Esophagus muscularis mucosa (tissue), 4 donors: ENCODE measurements around the gene IPCEF1. TPM values are rescaled to one million over a fixed set of nuclear protein-coding genes. Genes with fewer than 3 reads are reported as not detected.

Experiments used
- DNase-seq: peaks from one replicate; pipeline ENCODE4 v3.0.0-alpha.2; 2017; ENCODE audit errors: extremely low spot score
- H3K27ac ChIP-seq, 4 donors: fragments of 200-600 bp; sonication (generic); replicated peaks in 1 of 4; 1 replicate in 3 of 4; 2 replicates in 1 of 4; pipeline ENCODE4 v1.5.1; 2016 to 2019; ENCODE audit warnings: mild to moderate bottlenecking in 1 of 4
- H3K27me3 ChIP-seq, 4 donors: fragments of 200-600 bp; sonication (generic); one replicate each; pipeline versions ENCODE4 v1.5.1 to v1.6.0; 2016 to 2019
- H3K36me3 ChIP-seq, 4 donors: fragments of 200-600 bp; sonication (generic); one replicate each; pipeline ENCODE4 v1.5.1; 2016 to 2019
- H3K4me1 ChIP-seq, 4 donors: fragments of 200-600 bp; sonication (generic); one replicate each; pipeline ENCODE4 v1.5.1; 2016 to 2019
- H3K4me3 ChIP-seq, 4 donors: fragments of 200-600 bp; sonication (generic); 1 replicate in 2 of 4; 2 replicates in 2 of 4; pipeline ENCODE4 v1.5.1; 2016 to 2019; ENCODE audit warnings: mild to moderate bottlenecking in 4 of 4, moderate library complexity in 1 of 4
- H3K9me3 ChIP-seq, 4 donors: fragments of 200-600 bp; sonication (generic); 1 replicate in 3 of 4; 2 replicates in 1 of 4; pipeline ENCODE4 v1.5.1; 2016 to 2019
- CTCF ChIP-seq, 3 experiments: fragments of 200-600 bp in 2 of 3; fragments of 450-650 bp in 1 of 3; sonication (generic) in 2 of 3; IDR thresholded peaks; one replicate each; pipeline ENCODE4 v1.5.1; 2017 to 2019; ENCODE audit warnings: antibody characterized with exemption in 3 of 3, mild to moderate bottlenecking in 2 of 3, moderate library complexity in 1 of 3
- EP300 ChIP-seq: sonication (generic); formaldehyde crosslinking; IDR thresholded peaks from one replicate; pipeline ENCODE4 v1.6.1; 2017; ENCODE audit warnings: antibody characterized with exemption
- POLR2A ChIP-seq: fragments of 450-650 bp; IDR thresholded peaks from one replicate; pipeline ENCODE4 v1.6.1; 2017; ENCODE audit warnings: antibody characterized with exemption, moderate library complexity, mild to moderate bottlenecking, low read depth
- POLR2AphosphoS5 ChIP-seq, 2 donors: sonication (generic); formaldehyde crosslinking; IDR thresholded peaks; one replicate each; pipeline ENCODE4 v1.6.1; 2017; ENCODE audit warnings: antibody characterized with exemption in 2 of 2
- WGBS: methylation state at CpG from one replicate; pipeline ENCODE4 v1.1.5; 2018; 5-methylcytosine and 5-hydroxymethylcytosine counted together
- intact Hi-C: fragments of 100-400 bp; cut with DNase I; formaldehyde crosslinking; loops from one replicate; pipeline ENCODE4 v1.15.1; 2023
- total RNA-seq, 4 donors: library from RNA; depleted of rRNA; stranded (reverse); fragments of >200 nt; gene quantifications; one replicate each; pipeline versions ENCODE4 v1.1.0 to v1.2.1, GENCODE V29; 2016

Gene IPCEF1
- total RNA-seq, 4 donors from 2014 or later, result 0.63 to 2.7 (median 1.2) TPM

DNA sequence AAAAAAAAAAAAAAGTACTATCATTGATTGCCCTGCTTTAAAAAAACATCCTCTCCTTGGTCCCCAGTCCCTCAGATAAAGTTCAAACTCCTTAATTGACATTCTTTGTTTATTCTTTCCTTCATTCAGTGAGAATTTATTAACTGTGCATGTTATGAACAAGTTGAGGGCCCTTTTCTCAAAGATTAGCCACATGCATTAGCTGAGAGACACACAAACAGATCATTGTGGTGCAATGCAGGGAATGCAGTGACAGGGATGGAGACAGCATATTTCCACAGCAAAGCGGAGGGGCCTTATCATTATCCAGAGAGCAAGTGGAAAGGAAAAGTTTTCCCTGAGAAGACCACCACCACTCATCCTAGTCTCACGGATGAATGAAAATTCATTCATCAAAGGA, 21.9 kb upstream of the IPCEF1 start:
- Histone ChIP-seq H3K27me3 (no peaks in the 10 kb centered on the region), H3K4me1 (peaks cover 0 to 1% (median 0%) of the 10 kb centered on the region in 4 donors), H3K4me3 (no peak overlapping the region), H3K27ac (no peak overlapping the region), H3K36me3 (no peaks in the 10 kb centered on the region), H3K9me3 (no peaks in the 10 kb centered on the region)
- WGBS, result 90% methylated on average over 2 of the region's 2 CpGs
- intact Hi-C loops, result loop anchor here (10.0 kb wide), 1 partner anchor 224 kb away; no protein-coding TSS in a partner anchor
- DNase-seq, result no peak
- no peak for TF ChIP-seq POLR2AphosphoS5 (IDR thresholded peaks at IDR 0.05)
- TF ChIP-seq POLR2A, result no peak
- no peak for TF ChIP-seq EP300
- TF ChIP-seq CTCF (IDR thresholded peaks at IDR 0.05), result no peak

GRCh38 chr6:154377726-154378125, 21.1 kb upstream of the IPCEF1 start:
- TF ChIP-seq POLR2AphosphoS5 (IDR thresholded peaks at IDR 0.05), result no peak
- TF ChIP-seq CTCF (IDR thresholded peaks at IDR 0.05), result no peak
- no peak for TF ChIP-seq POLR2A
- TF ChIP-seq EP300, result no peak
- no peak overlapping the region for H3K4me3 ChIP-seq
- WGBS, result 94% methylated on average over 4 of the region's 4 CpGs
- no peaks in the 10 kb centered on the region for H3K9me3 ChIP-seq
- no peak for DNase-seq
- H3K4me1 ChIP-seq, result no peaks in the 10 kb centered on the region
- intact Hi-C loops, result loop anchor here (10.0 kb wide), 1 partner anchor 223 kb away; no protein-coding TSS in a partner anchor
- H3K36me3 ChIP-seq, result no peaks in the 10 kb centered on the region
- no peaks in the 10 kb centered on the region for H3K27me3 ChIP-seq
- no peak overlapping the region for H3K27ac ChIP-seq

DNA sequence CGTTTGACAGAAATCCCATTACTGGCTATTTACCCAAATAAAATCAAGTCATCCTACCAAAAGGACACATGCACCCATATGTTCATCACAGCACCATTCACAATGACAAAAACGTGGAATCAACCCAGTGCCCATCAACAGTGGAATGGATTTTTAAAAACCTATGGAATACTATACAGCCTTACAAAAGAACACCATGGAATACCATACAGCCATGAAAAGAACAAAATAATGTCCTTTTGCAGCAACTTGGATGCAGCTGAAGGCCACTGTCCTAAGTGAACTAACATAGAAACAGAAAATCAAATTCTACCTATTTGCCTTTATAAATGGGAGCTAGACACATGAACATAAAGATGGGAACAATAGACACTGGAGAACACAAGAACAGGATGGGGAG, 17.4 kb upstream of the IPCEF1 start:
- Histone ChIP-seq H3K27me3 (no peaks in the 10 kb centered on the region), H3K27ac (no peak overlapping the region), H3K4me1 (peaks cover 0 to 6% (median 3%) of the 10 kb centered on the region in 4 donors), H3K4me3 (no peak overlapping the region), H3K36me3 (no peaks in the 10 kb centered on the region), H3K9me3 (no peaks in the 10 kb centered on the region)
- intact Hi-C loops, result loop anchor here (10.0 kb wide), 1 partner anchor 219 kb away; no protein-coding TSS in a partner anchor
- WGBS, result 82% methylated on average over 2 of the region's 2 CpGs
- DNase-seq, result no peak
- TF ChIP-seq CTCF (IDR thresholded peaks at IDR 0.05) (no peak), EP300 (no peak), POLR2A (no peak)

- 67% methylated on average over 4 of the region's 4 CpGs for WGBS
- H3K9me3 ChIP-seq, result no peaks in the 10 kb centered on the region
- H3K27ac ChIP-seq, result no peak overlapping the region
- no peak for TF ChIP-seq POLR2AphosphoS5 (IDR thresholded peaks at IDR 0.05)
- no peak for TF ChIP-seq CTCF (IDR thresholded peaks at IDR 0.05)
- TF ChIP-seq EP300, result no peak
- TF ChIP-seq POLR2A, result no peak
- H3K27me3 ChIP-seq, result no peaks in the 10 kb centered on the region
- no peak overlapping the region for H3K4me3 ChIP-seq
- no peaks in the 10 kb centered on the region for H3K36me3 ChIP-seq
- H3K4me1 ChIP-seq, result peaks cover 0 to 6% (median 3%) of the 10 kb centered on the region in 4 donors
- no peak for DNase-seq
- intact Hi-C loops, result loop anchor here (10.0 kb wide), 1 partner anchor 216 kb away; no protein-coding TSS in a partner anchor
Measured at GRCh38 chr6:154371281-154371680, 14.7 kb upstream of the IPCEF1 start.

DNA sequence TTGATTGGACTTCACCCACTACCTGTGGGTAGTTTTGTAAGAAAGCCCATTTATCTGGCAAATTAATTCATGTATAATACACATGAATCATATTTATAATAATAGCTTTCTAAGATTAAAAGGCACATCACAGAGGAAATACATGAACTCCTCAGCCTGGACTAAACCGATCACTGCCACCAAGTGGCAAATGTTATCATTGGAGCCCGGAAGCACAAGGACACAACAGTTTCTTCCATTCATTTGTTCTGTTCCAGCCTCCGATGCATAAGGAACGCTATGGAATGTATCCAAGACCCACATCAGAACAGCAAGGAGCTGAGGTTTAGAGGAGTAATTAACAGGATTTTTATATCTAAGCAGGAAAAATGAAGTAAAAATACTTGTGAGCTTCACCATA, 13.9 kb upstream of the IPCEF1 start:
- Histone ChIP-seq H3K27me3 (no peaks in the 10 kb centered on the region), H3K36me3 (no peaks in the 10 kb centered on the region), H3K4me3 (no peak overlapping the region), H3K4me1 (peaks cover 0 to 6% (median 3%) of the 10 kb centered on the region in 4 donors), H3K9me3 (no peaks in the 10 kb centered on the region), H3K27ac (no peak overlapping the region)
- DNase-seq, result no peak
- TF ChIP-seq EP300 (no peak), CTCF (IDR thresholded peaks at IDR 0.05) (peak in 2 of 3 experiments; percentile 12 to 40), POLR2AphosphoS5 (IDR thresholded peaks at IDR 0.05) (no peak), POLR2A (no peak)
- WGBS, result 29% methylated on average over 4 of the region's 4 CpGs
- intact Hi-C loops, result loop anchor here (10.0 kb wide), 1 partner anchor 216 kb away; no protein-coding TSS in a partner anchor
